ENCODE measurements around the gene PHGDH.
A peak's percentile ranks its signal among the peaks of the same experiment; 100 is the strongest.
"Not testable (repeated sequence)": the region's sequence is repeated elsewhere in the genome, so short reads cannot be mapped to it uniquely, and the experiment has no call there.

PHGDH gene

DNA sequence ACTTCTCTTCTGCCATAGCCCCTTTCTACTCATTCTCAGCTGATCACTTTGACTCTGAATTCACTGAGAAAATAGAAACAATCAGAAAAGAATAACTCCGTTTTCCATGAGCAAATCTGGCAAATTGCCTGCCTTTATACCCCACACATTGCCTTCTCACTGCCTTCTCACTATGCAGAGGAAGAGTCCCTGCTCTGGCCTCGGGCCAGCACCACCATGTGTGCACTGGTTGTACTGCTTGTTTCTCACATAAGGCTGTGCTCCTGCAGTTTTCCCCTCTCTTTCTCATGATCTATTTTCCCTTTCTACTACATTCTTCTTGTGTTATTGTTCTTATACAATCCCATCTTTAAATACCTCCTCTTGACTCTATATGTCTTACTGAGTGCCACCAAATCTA, 59.3 kb downstream of the PHGDH start:
- DNase-seq: no peak

DNA sequence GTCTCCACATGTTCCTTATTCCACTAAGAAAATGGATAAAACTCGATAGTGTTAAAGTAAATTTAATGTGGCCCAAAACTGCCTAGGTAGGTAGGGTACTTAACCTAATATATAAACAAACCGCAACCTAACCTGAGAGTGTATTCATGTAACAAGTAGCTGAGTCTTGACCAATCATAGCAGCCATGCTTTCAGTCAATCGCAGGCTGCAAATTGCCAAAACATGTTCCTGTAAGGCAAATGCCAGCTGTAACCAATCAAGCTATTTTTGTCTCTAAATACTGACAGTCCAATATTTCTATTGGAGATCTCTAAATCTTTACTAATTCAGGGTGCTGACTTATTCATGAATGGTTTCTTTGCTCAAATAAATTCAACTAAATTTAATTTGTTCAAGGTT, 60.0 kb downstream of the PHGDH start:
- DNase-seq: no peak

DNA sequence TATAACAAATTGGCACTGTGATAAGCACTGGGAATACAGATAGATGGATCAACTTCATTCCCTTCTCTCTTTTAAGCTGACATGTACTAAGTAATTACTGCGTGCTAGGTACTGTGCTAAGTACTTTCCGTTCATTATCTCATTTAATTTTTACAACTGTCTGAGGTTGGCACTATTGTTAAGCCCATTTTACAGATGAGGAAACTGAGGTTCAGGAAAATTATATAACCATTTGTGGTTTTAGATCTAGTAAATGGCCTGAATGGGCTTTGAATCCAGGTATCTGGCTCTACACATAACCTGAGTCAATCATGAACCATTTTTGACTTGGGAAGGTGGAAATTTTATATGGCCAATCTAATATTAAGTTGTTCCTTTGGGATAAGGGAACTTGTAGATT, 60.6 kb downstream of the PHGDH start:
- DNase-seq: no peak

DNA sequence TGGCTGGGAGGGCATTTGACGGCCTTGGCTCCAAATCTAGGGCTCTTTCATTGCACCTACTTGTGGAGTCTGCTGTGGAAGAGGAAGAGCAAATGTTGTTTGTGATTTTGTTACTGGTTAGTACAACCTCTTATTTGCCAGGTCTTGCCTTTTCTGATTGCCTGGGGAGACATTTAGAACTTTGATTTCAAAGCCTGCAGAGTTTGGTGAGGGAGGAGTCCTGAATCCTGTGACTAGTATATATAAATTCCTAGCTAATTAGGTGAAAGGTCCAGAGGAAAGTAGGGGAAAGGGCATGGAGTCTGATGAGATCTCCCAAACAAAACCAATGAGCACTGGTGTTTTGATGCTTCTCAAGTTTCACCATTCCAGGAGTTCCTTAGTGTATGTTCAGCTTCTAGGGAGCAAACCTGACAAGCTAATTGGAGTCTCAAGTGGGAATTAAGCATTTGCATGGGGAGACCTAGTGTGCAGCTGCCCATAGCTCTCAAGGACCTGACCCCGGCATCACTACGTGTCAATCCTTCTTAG, 62.0 kb downstream of the PHGDH start:
- DNase-seq: no peak

DNA sequence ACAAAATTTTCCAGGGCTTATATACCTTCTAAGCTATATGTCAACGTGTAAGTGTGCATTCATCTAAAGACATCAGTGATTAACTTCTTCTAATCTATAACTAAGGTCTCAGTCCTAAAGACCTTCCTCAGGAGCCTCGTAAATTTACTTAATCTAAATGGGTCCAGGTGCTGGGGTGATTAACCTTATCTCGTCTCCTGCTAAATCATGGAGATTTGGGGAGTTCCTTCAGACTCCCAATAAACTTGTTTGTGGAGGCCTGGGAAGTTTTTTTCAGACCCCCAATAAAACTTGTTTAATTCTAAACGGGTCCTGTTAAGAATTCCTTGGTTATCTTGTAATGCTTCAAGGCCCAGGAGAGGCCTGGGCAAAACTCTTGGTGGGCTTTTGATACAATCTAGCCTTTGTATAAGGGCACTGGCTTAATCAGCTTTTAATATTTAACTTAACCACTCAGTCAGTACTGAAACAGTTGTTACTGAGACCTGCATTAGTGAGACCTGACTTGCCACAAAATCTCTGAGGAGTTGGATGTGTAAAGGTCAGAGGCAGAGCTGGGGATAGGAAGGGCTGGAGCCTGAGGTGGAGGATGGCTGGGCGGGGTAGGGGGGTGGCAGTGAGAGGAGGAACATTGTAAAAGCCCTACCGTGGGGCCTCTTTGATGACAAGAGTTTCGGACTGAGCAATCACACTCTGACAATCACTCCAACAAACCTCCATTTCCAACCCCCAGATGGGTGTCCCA, 63.2 kb downstream of the PHGDH start:
- DNase-seq: no peak

DNA sequence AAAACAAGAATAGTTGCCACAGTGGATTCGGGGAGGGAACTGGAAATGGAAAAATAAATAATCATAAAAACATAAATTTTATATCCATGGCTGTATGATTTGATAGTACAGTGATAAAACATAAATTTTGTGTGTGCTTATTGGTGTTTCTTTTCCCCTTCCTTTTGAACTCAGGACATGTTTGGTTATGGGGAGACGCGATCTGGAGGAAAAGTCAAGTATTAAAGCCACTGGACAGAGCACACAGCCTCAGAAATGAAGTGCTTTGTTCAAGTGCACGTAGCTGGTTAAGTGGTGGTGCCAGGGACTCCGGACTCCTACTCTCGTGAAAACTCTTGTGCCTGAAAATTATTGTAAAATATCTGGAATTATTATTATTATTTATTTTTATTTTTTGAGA, 66.6 kb downstream of the PHGDH start:
- DNase-seq: no peak

DNA sequence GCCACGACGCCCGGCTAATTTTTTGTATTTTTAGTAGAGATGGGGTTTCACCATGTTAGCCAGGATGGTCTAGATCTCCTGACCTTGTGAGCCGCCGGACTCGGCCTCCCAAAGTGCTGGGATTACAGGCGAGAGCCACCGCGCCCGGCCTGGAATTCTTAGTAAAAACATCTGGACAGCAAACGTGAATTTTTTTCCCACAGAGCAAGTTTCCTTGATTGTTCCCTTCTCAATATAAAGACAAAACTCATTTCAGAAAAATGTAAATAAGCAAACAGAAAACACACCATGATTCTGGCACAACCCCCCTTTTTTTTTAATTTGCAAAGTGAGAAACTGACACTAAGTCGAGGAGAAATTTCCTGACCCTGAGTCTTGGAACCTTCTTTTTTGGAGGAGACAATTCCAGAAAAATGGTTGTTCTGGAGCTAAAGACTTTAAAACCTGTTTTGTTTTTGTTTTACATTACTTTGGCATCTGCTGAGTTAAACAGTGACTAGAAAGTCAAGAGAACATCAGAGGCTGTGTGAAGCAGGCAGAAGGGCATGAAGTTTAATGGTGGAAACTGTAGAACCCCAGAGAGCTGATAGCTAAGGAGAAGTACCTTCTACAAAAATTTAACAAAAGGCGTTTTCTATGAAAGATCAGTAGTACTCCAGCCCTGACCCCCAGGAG, 67.3 kb downstream of the PHGDH start:
- no peak for DNase-seq

DNA sequence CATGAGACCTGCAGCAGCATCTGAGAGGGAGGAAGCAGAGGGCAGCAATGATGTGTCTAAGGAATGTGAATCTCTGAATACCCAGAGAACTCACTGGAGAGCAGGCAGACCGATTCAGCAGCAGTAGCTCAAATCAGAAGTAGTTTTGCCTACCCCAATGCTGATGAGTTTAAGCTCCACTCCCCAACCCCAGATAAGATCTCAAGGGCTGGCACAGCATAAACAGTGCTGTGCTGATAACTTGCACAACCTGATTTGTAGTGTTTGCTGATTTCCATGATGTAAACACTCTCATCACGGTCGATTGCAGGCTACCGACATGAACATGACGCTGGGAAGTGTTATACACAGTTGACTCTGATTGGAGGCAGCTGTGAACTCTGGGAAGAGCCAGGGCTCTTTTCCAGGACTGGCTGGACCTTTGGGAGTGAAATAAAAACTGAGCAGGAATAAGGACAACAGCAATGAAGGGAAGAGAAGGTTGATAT, 68.2 kb downstream of the PHGDH start:
- no peak for DNase-seq

DNA sequence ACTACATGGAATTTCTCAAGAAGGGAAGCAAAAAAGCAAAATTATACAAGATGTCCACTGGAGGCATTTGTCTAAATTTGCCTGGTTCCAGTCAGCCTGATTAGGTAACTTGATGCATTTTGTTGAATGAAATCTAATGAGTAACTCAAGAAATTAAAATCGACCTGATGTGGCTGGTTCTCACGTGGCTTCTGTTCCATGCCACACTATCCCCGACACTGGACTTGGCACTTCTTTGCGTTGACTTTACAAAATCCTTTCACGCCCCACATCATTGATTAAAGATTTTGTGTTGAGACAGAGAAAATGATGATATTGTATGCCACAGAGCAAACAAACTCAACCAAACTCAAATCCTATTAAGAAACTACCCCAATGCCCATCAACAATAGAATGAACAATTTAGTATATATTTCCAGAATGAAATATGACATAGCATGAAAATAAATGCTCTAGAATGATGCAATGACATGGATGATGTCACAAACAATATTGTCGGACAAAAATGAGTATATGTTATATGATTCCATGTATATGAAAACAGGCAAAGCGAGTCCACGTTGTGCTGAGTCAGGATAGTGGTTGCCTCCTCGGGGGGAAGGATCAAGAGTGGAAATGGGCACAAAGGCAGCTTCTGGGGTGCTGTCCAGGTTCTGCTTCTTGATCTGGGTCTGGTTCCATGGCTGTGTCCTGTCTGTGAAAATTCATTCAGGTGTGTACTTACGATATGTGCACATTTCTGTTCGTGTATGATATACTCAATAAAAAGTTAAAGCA, 69.9 kb downstream of the PHGDH start:
- DNase-seq: no peak

DNA sequence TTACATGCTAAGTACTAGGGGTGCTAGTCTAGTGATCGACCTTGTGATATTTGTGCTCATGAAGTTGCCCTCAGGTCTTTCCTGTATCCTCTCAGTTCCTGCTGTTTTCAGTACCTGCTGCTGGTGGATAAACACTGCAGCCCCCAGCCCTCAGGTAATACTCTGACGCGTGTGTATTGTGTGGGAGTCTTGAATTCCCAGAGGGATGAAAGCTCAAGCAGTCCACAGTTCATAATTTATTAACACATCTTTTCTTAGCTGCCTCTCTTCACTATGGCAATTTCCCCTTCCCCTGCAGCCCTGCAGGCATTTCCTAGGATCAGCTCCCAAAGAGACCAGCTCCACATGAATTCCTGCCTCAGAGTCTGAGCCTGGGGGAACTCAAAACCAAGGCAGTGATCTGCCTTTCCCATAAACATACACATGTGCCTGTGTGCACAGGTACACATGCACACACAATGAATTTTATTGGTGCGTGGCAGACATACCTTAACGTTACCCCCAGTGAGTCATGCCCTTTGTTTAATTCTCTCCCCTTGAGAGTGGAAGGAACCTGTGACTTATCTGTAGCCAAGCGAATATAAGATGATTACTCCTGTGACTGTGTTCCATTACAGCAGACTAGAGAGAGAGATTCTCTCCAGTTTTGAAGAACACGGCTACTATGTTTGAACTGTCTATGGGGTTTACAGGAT, 71.0 kb downstream of the PHGDH start:
- no peak for DNase-seq

DNA sequence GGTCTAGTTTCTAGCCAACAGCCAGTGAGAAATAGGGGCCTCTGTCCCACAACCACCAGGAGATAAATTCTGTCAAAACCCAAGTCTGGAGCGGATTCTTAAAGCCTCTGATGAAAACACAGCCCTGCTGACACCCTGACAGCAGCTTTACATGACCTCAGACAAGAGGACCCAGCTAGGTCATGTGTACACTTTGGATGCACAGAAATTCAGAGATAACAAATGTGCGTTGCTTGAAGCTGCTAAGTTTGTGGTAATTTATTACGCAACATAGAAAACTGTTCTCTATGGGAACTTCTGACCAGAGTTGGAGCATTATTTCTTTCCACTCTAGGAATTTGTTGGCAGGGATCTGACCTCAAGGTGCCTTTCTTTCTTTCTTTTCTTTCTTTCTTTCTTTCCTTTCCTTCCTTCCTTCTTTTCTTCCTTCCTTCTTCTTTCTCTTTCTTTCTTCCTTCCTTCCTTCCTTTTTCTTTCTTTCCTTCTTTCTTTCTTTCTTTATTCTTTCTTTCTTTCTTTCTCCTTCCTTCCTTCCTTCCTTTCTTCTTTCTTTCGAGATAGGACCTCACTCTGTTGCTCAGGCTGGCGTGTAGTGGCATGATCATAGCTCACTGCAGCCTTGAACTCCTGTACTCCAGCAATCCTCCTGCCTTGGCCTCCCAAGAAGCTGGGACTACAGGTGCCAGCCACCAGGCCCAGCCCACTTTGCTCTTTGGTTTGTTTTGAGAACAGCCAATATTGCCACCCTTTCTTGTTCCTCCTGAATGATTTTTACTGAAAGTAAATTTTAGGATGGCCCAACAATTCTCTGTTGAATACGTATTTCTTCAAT, 71.8 kb downstream of the PHGDH start:
- peak; percentile 44 for DNase-seq

DNA sequence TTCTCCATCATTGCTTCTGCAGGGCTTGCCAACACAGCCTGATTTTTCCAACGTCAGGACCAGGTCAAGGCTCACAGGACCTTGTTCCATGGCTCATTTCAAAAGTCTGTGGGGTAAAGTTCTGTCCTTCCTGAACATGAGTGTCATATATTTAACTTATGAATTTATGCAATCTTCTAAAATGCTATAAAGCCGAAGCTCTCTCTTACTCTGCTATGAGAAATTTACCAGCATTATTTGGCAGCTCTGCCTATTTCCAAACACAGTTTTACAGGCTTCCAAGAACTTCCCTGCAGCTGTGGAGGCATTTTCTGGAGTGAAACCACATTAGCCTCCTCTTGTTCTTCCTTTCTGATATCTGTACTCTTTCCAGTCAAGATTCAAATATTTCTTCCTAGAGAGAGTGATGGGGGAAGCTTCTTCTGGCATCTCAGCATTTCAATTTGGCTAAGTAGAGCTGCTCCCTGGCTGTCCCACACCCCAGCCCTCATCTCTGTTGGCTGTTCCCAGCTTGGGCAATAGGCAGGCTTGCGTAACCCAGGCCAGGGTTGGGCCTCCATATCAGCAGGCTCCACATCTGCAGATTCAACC, 72.6 kb downstream of the PHGDH start:
- DNase-seq: no peak

DNA sequence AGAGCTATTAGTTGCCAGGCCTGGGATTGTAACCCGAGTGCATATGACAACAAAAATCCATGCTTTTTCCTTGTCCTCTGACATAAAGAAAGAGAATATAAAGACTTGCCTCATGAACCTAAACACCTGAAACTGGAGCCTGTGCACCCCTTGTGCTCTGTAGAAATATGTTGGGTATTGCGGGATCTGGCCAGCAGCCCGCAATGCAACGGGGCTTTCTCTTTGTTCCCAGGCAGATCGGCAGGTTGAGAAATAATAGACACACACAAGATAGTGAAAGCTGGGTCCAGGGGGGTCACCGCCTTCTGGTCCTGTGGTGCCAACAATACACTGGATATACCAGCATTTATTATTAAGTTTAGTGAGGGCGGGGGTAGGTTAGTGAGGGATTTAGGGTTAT, 74.3 kb downstream of the PHGDH start:
- DNase-seq: not testable (repeated sequence)

DNA sequence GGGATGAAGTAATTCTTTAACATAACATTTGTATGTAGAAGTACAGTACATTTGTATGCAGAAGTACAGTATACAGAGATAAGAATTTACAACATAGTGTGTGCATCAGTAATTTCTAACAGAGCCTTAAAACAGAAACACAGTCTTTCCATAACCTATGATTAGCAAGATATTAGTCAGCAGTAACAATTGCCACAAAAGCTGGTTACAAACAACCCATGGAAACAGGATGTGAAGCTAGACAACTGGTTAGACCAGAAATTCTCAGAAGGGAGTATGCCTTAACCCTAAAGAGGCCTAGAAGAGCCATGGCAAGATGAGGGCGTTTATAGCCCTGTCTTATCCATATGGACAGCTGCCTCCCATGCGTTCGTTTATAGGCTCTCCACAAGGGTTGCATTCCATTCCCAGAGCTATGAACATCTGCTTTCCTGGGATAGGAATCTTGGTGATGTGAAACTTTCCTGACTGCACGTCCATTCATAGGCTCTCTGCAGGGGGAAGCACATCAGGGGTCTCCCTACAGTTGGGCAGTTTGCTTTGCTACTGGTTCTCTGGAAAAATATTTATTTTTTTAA, 74.8 kb downstream of the PHGDH start:
- DNase-seq: not testable (repeated sequence)

DNA sequence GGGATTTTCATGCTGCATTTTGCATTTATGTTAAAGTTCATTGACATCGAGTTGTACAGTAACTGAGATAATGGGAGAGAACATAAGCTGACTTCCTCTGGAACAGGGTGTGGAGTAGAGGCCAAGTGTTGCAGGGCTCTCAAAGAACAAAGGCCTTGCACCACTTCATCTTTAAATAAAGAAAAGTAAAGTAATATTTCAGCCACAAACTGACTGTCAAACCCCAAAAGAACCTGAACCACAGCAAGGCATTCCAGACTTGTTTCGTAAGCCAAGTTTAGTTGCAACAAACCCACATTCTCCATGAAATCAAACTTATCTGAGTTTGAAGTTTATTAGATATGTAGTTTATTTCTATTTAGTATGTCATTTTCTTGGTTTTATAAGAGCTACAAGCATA, 76.0 kb downstream of the PHGDH start:
- DNase-seq: peak; percentile 67

DNA sequence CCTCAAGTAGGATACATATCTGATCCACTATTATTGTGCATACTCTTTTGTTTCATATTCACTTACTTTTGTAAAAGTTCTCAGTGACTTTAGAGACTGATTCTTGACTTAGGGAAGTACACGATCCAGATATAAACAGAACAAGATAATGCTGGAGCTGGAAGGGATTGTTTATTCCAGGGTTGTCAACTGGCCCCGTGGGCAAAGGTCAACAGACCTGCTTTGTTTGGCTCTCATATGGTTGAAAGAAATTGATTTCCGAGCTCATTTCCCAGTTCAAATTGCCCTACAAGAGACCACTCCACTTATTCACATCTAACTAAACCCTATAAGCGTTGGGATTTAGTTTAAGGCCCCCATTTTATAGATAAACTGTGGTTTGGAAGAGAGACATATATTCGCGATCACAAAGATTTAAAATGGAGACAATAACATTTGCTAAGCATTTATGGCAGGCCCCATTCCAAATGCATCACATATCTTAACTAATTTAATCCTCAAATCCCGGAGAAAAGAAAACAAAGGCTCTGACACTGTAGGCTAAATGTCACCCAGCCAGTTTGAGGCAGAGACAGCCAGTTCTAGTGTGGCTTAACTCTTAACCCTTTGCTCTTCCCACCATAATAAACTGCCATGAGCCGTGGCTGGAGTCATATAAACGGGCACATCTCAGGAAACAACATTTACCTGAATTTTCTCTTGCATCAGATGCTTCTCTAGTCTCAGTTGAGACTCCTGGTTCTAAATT, 78.9 kb downstream of the PHGDH start:
- DNase-seq: no peak

DNA sequence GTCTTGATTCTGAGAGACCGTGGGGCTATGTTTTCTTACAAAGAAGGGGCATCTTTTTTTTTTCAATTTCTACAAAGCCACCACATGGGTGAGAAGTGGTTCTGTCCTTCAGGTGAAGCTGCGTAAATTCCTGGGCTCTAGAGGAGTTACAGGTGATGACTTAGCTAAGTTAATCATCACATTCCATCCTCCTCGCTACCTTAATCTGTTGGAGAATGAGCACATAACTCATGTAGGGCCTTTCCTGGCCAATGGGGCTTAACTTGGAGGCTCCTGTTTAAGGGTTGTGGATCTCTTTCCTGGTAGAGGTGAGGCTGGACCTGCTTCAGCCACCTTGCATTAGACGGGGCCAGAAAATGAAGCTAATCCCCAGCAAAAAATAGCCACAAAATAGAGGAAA, 79.6 kb downstream of the PHGDH start:
- no peak for DNase-seq
